Measurements from ENCODE around the gene IARS2. TPM values are rescaled to one million over a fixed set of nuclear protein-coding genes. Genes with fewer than 3 reads are reported as not detected.

Gene IARS2
- total and polyA plus RNA-seq, 2 experiments from 2014 or later = 55.2 to 85.8 TPM

GRCh38 chr1:220182656-220183055, 88.7 kb downstream of the IARS2 start:
- H3K4me2 ChIP-seq = no peak overlapping the region
- no peaks in the 10 kb centered on the region for H3K4me1 ChIP-seq (ENCODE audit: insufficient read depth)
- no peak overlapping the region for H2AFZ ChIP-seq
- DNase-seq (ENCODE audit: low spot score) = no peak
- TF ChIP-seq EZH2 (IDR thresholded peaks at IDR 0.05; ENCODE audit: borderline replicate concordance) (no peak), CTCF (IDR thresholded peaks at IDR 0.05; ENCODE audit: poor library complexity) (no peak), EZH2phosphoT487 (IDR thresholded peaks at IDR 0.05; ENCODE audit: low read depth, severe bottlenecking, unreplicated experiment) (no peak)
- no peaks in the 10 kb centered on the region for H3K36me3 ChIP-seq (replicated peaks; ENCODE audit: insufficient read depth, low read depth)
- H4K20me1 ChIP-seq (ENCODE audit: insufficient read depth, poor library complexity, severe bottlenecking) = no peaks in the 10 kb centered on the region
- no peak overlapping the region for H3K27ac ChIP-seq
- peaks cover 3% of the 10 kb centered on the region for H3K79me2 ChIP-seq
- WGBS (ENCODE audit: low lambda C conversion rate, missing lambda C conversion rate) = 79% methylated on average over 2 of the region's 2 CpGs
- no peaks in the 10 kb centered on the region for H3K9me3 ChIP-seq (ENCODE audit: low read depth)
- H3K9me2 ChIP-seq (replicated peaks; ENCODE audit: insufficient read depth) = no peaks in the 10 kb centered on the region
- H3K4me3 ChIP-seq = no peak overlapping the region
- no peaks in the 10 kb centered on the region for H3K27me3 ChIP-seq

GRCh38 chr1:220184506-220184905, 90.6 kb downstream of the IARS2 start:
- Histone ChIP-seq H3K4me3 (no peak overlapping the region), H3K27me3 (no peaks in the 10 kb centered on the region), H3K79me2 (no peaks in the 10 kb centered on the region), H4K20me1 (ENCODE audit: insufficient read depth, poor library complexity, severe bottlenecking) (peaks cover 3% of the 10 kb centered on the region), H3K9me3 (ENCODE audit: low read depth) (no peaks in the 10 kb centered on the region), H3K27ac (no peak overlapping the region), H3K9me2 (replicated peaks; ENCODE audit: insufficient read depth) (no peaks in the 10 kb centered on the region), H3K36me3 (replicated peaks; ENCODE audit: insufficient read depth, low read depth) (no peaks in the 10 kb centered on the region), H3K4me2 (no peak overlapping the region), H3K4me1 (ENCODE audit: insufficient read depth) (no peaks in the 10 kb centered on the region), H2AFZ (no peak overlapping the region)
- DNase-seq (ENCODE audit: low spot score) = no peak
- TF ChIP-seq CTCF (IDR thresholded peaks at IDR 0.05; ENCODE audit: poor library complexity) = no peak
- TF ChIP-seq EZH2 (IDR thresholded peaks at IDR 0.05; ENCODE audit: borderline replicate concordance) = no peak
- no peak for TF ChIP-seq EZH2phosphoT487 (IDR thresholded peaks at IDR 0.05; ENCODE audit: low read depth, severe bottlenecking, unreplicated experiment)
- 65% methylated on average over 1 of the region's 1 CpG for WGBS (ENCODE audit: low lambda C conversion rate, missing lambda C conversion rate)

GRCh38 chr1:220186752-220187151, 92.8 kb downstream of the IARS2 start:
- no peaks in the 10 kb centered on the region for H3K9me2 ChIP-seq (replicated peaks; ENCODE audit: insufficient read depth)
- H2AFZ ChIP-seq = no peak overlapping the region
- WGBS (ENCODE audit: low lambda C conversion rate, missing lambda C conversion rate) = 95% methylated on average over 2 of the region's 2 CpGs
- no peak for DNase-seq (ENCODE audit: low spot score)
- no peak overlapping the region for H3K27ac ChIP-seq
- no peaks in the 10 kb centered on the region for H3K9me3 ChIP-seq (ENCODE audit: low read depth)
- no peaks in the 10 kb centered on the region for H3K27me3 ChIP-seq
- no peak for TF ChIP-seq EZH2 (IDR thresholded peaks at IDR 0.05; ENCODE audit: borderline replicate concordance)
- TF ChIP-seq CTCF (IDR thresholded peaks at IDR 0.05; ENCODE audit: poor library complexity) = no peak
- no peak for TF ChIP-seq EZH2phosphoT487 (IDR thresholded peaks at IDR 0.05; ENCODE audit: low read depth, severe bottlenecking, unreplicated experiment)
- H3K4me2 ChIP-seq = no peak overlapping the region
- H3K36me3 ChIP-seq (replicated peaks; ENCODE audit: insufficient read depth, low read depth) = no peaks in the 10 kb centered on the region
- H3K79me2 ChIP-seq = no peaks in the 10 kb centered on the region
- no peaks in the 10 kb centered on the region for H3K4me1 ChIP-seq (ENCODE audit: insufficient read depth)
- peaks cover 3% of the 10 kb centered on the region for H4K20me1 ChIP-seq (ENCODE audit: insufficient read depth, poor library complexity, severe bottlenecking)
- no peak overlapping the region for H3K4me3 ChIP-seq

- Histone ChIP-seq H3K9me3 (ENCODE audit: low read depth) (no peaks in the 10 kb centered on the region), H3K9me2 (replicated peaks; ENCODE audit: insufficient read depth) (no peaks in the 10 kb centered on the region), H2AFZ (no peak overlapping the region), H3K79me2 (no peaks in the 10 kb centered on the region), H3K4me1 (ENCODE audit: insufficient read depth) (no peaks in the 10 kb centered on the region), H3K4me3 (no peak overlapping the region), H3K4me2 (no peak overlapping the region), H3K27ac (no peak overlapping the region), H3K36me3 (replicated peaks; ENCODE audit: insufficient read depth, low read depth) (no peaks in the 10 kb centered on the region), H3K27me3 (no peaks in the 10 kb centered on the region), H4K20me1 (ENCODE audit: insufficient read depth, poor library complexity, severe bottlenecking) (peaks cover 3% of the 10 kb centered on the region)
- DNase-seq (ENCODE audit: low spot score) = no peak
- 97% methylated on average over 2 of the region's 2 CpGs for WGBS (ENCODE audit: low lambda C conversion rate, missing lambda C conversion rate)
- TF ChIP-seq EZH2phosphoT487 (IDR thresholded peaks at IDR 0.05; ENCODE audit: low read depth, severe bottlenecking, unreplicated experiment) = no peak
- TF ChIP-seq EZH2 (IDR thresholded peaks at IDR 0.05; ENCODE audit: borderline replicate concordance) = no peak
- no peak for TF ChIP-seq CTCF (IDR thresholded peaks at IDR 0.05; ENCODE audit: poor library complexity)
Observed at GRCh38 chr1:220188538-220188937, 94.6 kb downstream of the IARS2 start.

Measured in hepatocyte (in vitro differentiated cells).